CD4-positive, alpha-beta T cell treated with Interleukin-12 subunit alpha and Interleukin-12 subunit beta, for 1 hour (primary cell): ENCODE measurements around the gene EMCN.
"Not testable (repeated sequence)": the region's sequence is repeated elsewhere in the genome, so short reads cannot be mapped to it uniquely, and the experiment has no call there.

Source experiments
- DNase-seq: peaks from one replicate; pipeline ENCODE4 v3.0.0-alpha.2; 2020

Gene EMCN

GRCh38 chr4:100517864-100518341, at the start of gene EMCN:
Gene EMCN (minus strand): TSS chr4:100518022. CDS start chr4:100517914, 108 bp downstream.
- DNase-seq: no peak

GRCh38 chr4:100566396-100566795, 48.6 kb upstream of the EMCN start:
- no peak for DNase-seq

GRCh38 chr4:100557306-100557705, 39.5 kb upstream of the EMCN start:
- DNase-seq: no peak

- DNase-seq: no peak
Measured at GRCh38 chr4:100555611-100556337, 38.0 kb upstream of the EMCN start.

- no peak for DNase-seq
Measured at GRCh38 chr4:100548200-100548560, 30.4 kb upstream of the EMCN start.

- DNase-seq: no peak
Measured at GRCh38 chr4:100547541-100548199, 29.8 kb upstream of the EMCN start.

- no peak for DNase-seq
Measured at GRCh38 chr4:100545427-100545826, 27.6 kb upstream of the EMCN start.

GRCh38 chr4:100540131-100540530, 22.3 kb upstream of the EMCN start:
- DNase-seq: no peak

GRCh38 chr4:100539706-100540105, 21.9 kb upstream of the EMCN start:
- DNase-seq: peak; percentile 6

GRCh38 chr4:100533741-100534140, 15.9 kb upstream of the EMCN start:
- DNase-seq: no peak

- DNase-seq: not testable (repeated sequence)
Measured at GRCh38 chr4:100530161-100530560, 12.3 kb upstream of the EMCN start.

GRCh38 chr4:100525686-100526085, 7.9 kb upstream of the EMCN start:
- DNase-seq: no peak

- no peak for DNase-seq
Measured at GRCh38 chr4:100519205-100519604, 1.4 kb upstream of the EMCN start.

GRCh38 chr4:100516225-100516624, 1.6 kb downstream of the EMCN start:
- DNase-seq: no peak

- DNase-seq: no peak
Measured at GRCh38 chr4:100511896-100512295, 5.9 kb downstream of the EMCN start.

GRCh38 chr4:100510551-100510950, 7.3 kb downstream of the EMCN start:
- DNase-seq: no peak

- no peak for DNase-seq
Measured at GRCh38 chr4:100509386-100509785, 8.4 kb downstream of the EMCN start.

GRCh38 chr4:100508691-100509090, 9.1 kb downstream of the EMCN start:
- DNase-seq: no peak

GRCh38 chr4:100504086-100504874, 13.5 kb downstream of the EMCN start:
- no peak for DNase-seq

- no peak for DNase-seq
Measured at GRCh38 chr4:100497791-100498190, 20.0 kb downstream of the EMCN start.

GRCh38 chr4:100495074-100495473, 22.7 kb downstream of the EMCN start:
- DNase-seq: no peak

GRCh38 chr4:100494166-100494565, 23.7 kb downstream of the EMCN start:
- no peak for DNase-seq

GRCh38 chr4:100493756-100494155, 24.1 kb downstream of the EMCN start:
- no peak for DNase-seq

- no peak for DNase-seq
Measured at GRCh38 chr4:100492129-100492528, 25.7 kb downstream of the EMCN start.
